ENCODE data around the gene MEGF6.
A peak's percentile ranks its signal among the peaks of the same experiment; 100 is the strongest.

Gene MEGF6

GRCh38 chr1:3495776-3496745, 115.2 kb downstream of the MEGF6 start:
- DNase-seq (ENCODE audit: low read depth) = peak; percentile 45
- H3K4me3 ChIP-seq (ENCODE audit: low read depth, low read length) = no peak overlapping the region
- TF ChIP-seq, protein P1, sequence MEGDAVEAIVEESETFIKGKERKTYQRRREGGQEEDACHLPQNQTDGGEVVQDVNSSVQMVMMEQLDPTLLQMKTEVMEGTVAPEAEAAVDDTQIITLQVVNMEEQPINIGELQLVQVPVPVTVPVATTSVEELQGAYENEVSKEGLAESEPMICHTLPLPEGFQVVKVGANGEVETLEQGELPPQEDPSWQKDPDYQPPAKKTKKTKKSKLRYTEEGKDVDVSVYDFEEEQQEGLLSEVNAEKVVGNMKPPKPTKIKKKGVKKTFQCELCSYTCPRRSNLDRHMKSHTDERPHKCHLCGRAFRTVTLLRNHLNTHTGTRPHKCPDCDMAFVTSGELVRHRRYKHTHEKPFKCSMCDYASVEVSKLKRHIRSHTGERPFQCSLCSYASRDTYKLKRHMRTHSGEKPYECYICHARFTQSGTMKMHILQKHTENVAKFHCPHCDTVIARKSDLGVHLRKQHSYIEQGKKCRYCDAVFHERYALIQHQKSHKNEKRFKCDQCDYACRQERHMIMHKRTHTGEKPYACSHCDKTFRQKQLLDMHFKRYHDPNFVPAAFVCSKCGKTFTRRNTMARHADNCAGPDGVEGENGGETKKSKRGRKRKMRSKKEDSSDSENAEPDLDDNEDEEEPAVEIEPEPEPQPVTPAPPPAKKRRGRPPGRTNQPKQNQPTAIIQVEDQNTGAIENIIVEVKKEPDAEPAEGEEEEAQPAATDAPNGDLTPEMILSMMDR (conservative IDR thresholded peaks at IDR 0.05; ENCODE audit: low read depth, low read length) = no peak

DNA sequence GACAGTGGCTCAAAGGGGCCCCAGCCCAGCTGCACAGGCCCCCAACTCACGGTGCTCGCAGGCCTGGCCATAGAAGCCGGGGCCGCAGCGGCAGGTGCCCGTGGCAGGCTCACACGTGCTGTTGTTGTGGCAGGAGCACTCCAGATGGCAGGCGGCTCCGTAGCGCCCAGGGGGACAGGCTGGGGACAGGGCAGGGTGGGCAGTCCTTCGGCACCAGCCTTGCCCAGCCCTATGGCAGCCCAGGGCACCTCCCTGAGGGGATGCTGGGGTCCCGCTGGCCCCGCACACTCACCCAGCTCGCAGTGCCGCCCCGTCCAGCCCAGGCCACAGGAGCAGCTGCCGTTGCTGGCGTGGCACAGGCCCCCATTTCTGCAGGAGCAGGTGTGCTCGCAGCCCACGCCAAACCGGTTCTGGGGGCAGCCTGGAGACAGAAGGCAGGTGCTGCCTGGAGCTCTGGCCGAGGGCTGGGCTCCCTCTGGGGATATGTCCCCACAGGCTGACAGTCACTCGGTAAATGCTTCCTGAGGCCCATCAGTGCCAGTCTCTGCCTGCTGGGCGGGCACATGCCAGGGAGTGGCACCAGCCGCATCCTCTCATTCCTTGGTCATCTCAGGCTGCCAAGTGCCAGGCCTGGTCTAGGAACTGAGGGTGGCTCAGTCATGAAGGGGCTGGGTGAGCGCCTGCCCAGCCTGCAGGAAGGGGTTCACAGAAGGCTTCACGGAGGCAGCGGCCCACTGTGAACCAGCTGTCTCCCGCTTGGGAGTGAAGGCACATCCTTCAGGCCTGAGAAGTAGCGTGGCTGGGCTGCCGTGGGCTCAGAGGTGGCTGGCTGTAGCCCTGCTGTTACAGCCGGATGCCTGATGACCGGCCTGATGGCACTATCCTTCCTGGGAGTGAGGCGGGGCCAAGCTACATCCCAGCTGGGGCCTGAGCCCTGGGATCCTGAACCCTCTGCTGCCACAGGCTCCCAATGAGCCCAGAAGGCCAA, 116.7 kb downstream of the MEGF6 start:
- DNase-seq (ENCODE audit: low read depth) = no peak
- no peak overlapping the region for H3K4me3 ChIP-seq (ENCODE audit: low read depth, low read length)
- TF ChIP-seq, protein P1 (conservative IDR thresholded peaks at IDR 0.05; ENCODE audit: low read depth, low read length) = no peak

GRCh38 chr1:3492545-3493246, 118.6 kb downstream of the MEGF6 start:
- TF ChIP-seq, protein P1 (conservative IDR thresholded peaks at IDR 0.05; ENCODE audit: low read depth, low read length) = no peak
- H3K4me3 ChIP-seq (ENCODE audit: low read depth, low read length) = no peak overlapping the region
- no peak for DNase-seq (ENCODE audit: low read depth)

DNA sequence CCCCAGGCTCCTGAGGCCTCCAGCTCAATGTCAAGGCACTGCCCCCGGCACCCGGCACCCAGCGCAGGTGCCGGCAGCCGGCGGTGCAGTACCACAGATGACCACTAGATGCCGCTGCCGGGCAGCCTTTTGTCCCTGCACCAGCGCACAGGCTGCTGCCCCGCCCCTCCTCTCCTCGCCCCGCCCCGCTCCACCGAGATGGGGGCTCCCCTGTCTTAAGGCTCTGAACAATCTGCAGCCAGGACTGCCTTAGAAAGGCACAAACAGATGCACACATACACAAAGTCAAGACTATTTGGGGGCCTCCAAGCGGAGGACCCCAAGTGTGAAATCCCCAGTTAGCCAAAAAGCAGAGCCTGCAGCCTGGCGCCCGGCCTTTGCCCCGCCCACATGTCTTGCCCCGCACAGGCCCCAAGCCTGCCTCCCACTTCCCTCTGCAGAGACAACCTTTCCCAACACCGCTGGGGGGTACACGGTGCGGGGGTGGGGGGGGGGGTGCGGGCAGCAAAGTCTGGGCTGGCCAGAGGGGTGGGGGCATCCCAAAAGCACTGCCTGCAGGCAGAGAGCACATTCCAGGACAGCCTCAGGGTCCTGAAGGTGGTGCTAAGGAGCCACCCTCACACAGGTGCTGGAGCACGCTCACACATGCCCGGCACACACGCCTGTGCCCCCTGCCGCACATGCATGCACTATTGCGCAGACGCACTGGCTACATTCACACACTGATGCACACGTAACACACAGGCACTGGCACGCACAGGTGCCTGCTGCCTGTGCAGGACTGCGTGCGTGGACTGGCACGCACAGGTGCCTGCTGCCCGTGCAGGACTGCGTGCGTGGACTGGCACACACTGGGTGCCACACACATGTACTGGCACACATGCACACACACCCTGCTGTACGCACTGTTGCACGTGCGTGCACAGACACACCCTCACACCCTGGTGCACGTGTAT, 119.7 kb downstream of the MEGF6 start:
- no peak overlapping the region for H3K4me3 ChIP-seq (ENCODE audit: low read depth, low read length)
- peak; percentile 46 for DNase-seq (ENCODE audit: low read depth)
- TF ChIP-seq, protein P1 (conservative IDR thresholded peaks at IDR 0.05; ENCODE audit: low read depth, low read length) = peak; percentile 87

DNA sequence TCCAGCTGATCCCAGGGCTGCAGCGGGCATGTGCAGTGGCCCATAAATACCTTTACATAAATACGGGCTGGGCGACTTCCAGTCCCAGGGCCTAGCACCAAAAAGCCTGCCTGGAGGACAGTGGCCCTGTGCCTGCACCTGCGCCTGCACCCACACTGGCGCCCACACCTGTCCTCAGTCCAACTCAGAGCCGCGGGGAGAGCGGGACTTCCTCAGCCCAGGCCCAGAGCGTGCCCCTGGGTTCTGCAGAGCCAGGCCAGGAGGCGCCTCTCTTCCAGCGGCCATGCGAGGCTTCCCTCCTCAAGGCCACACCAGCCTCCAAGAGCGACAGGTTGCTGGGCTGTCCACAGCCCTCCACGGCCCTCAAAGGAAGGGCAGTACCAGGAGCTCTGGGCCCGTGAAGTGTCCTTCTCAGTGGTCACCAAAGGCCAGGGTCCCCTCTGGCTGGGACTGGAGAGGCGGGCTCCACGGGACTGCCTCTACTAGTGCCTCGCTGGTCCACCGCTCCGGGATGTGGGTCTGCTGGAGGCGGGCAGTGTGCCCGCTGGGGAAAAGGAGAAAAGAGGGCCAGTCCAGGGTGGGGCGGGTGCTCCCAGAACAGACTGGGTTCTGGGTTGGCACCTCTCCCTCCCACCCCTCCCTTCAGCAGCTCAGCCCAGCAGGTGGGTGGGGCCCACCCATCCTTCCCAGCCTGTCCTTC, 121.1 kb downstream of the MEGF6 start:
- no peak for DNase-seq (ENCODE audit: low read depth)
- TF ChIP-seq, protein P1 (conservative IDR thresholded peaks at IDR 0.05; ENCODE audit: low read depth, low read length) = no peak
- H3K4me3 ChIP-seq (ENCODE audit: low read depth, low read length) = no peak overlapping the region
